GM23338 (cell line): Measurements from ENCODE around the gene SLC35F4. TPM values are rescaled to one million over a fixed set of nuclear protein-coding genes. Genes with fewer than 3 reads are reported as not detected.

Experiments
- ATAC-seq: fragments of 200-7000 bp; cut with Tn5 transposase; 3 replicates; pipeline ENCODE4 v1.9.1; 2020
- DNase-seq: peaks from one replicate; pipeline ENCODE4 v3.0.0-alpha.2; 2015; ENCODE audit warnings: low spot score
- H2AFZ ChIP-seq: fragments of 200-600 bp; sonication (generic); 2 replicates; pipeline ENCODE4 v1.8.0; 2016; ENCODE audit warnings: antibody characterized with exemption, mild to moderate bottlenecking, moderate library complexity
- H3F3A ChIP-seq: fragments of 200-600 bp; sonication (generic); replicated peaks from 2 replicates; pipeline ENCODE4 v1.8.0; 2017; ENCODE audit warnings: antibody characterized with exemption, mixed run types, low read depth
- H3K27ac ChIP-seq: fragments of 200-600 bp; sonication (generic); 2 replicates; pipeline ENCODE4 v1.6.1; 2016; ENCODE audit warnings: low read depth
- H3K27me3 ChIP-seq: fragments of 200-600 bp; sonication (generic); 2 replicates; pipeline ENCODE4 v1.8.0; 2016; ENCODE audit warnings: mild to moderate bottlenecking, mixed run types, moderate library complexity; ENCODE audit not compliant: insufficient read depth
- H3K36me3 ChIP-seq: fragments of 200-600 bp; sonication (generic); 2 replicates; pipeline ENCODE4 v1.8.0; 2016; ENCODE audit warnings: mild to moderate bottlenecking; ENCODE audit not compliant: insufficient read depth
- H3K4me1 ChIP-seq: fragments of 200-600 bp; sonication (generic); 2 replicates; pipeline ENCODE4 v1.8.0; 2016; ENCODE audit warnings: mild to moderate bottlenecking, moderate library complexity; ENCODE audit not compliant: insufficient read depth
- H3K4me2 ChIP-seq: fragments of 200-600 bp; sonication (generic); 2 replicates; pipeline ENCODE4 v1.7.1; 2017; ENCODE audit warnings: mixed run types
- H3K4me3 ChIP-seq: fragments of 200-600 bp; sonication (generic); 2 replicates; pipeline ENCODE4 v1.6.1; 2016; ENCODE audit warnings: mixed run types
- H3K79me2 ChIP-seq: fragments of 200-600 bp; sonication (generic); replicated peaks from 2 replicates; pipeline ENCODE4 v1.8.0; 2017; ENCODE audit warnings: mild to moderate bottlenecking; ENCODE audit not compliant: insufficient read depth
- H3K9me2 ChIP-seq: fragments of 200-600 bp; sonication (generic); 2 replicates; pipeline ENCODE4 v1.8.0; 2017; ENCODE audit not compliant: insufficient read depth
- H4K20me1 ChIP-seq: fragments of 200-600 bp; sonication (generic); replicated peaks from 2 replicates; pipeline ENCODE4 v1.8.0; 2017; ENCODE audit warnings: mild to moderate bottlenecking; ENCODE audit not compliant: insufficient read depth
- H3K27ac Mint-ChIP-seq: 2 replicates; pipeline ENCODE4 v1.8.0; 2020; ENCODE audit warnings: inconsistent platforms, mild to moderate bottlenecking, moderate library complexity, mixed read lengths
- H3K27me3 Mint-ChIP-seq: 3 replicates; pipeline ENCODE4 v1.8.0; 2022; ENCODE audit warnings: low read depth, mild to moderate bottlenecking, moderate library complexity, mixed read lengths, inconsistent platforms; ENCODE audit not compliant: insufficient read depth, poor library complexity
- H3K36me3 Mint-ChIP-seq: 3 replicates; pipeline ENCODE4 v1.8.0; 2021; ENCODE audit warnings: low read depth, mild to moderate bottlenecking, inconsistent platforms, moderate library complexity, mixed read lengths
- H3K4me1 Mint-ChIP-seq: 3 replicates; pipeline ENCODE4 v1.8.0; 2020; ENCODE audit warnings: mild to moderate bottlenecking, inconsistent platforms, mixed read lengths
- H3K4me3 Mint-ChIP-seq: 3 replicates; pipeline ENCODE4 v1.8.0; 2021; ENCODE audit warnings: moderate library complexity, mild to moderate bottlenecking, inconsistent platforms, mixed read lengths
- H3K9me3 Mint-ChIP-seq: 3 replicates; pipeline ENCODE4 v1.8.0; 2020; ENCODE audit warnings: moderate library complexity, mild to moderate bottlenecking, inconsistent platforms, mixed read lengths
- CREB1 ChIP-seq: fragments of 250-450 bp; sonication (Bioruptor Pico); IDR thresholded peaks from 2 replicates; pipeline ENCODE4 v1.5.0; 2020; ENCODE audit warnings: low read depth, mild to moderate bottlenecking, moderate library complexity
- EZH2 ChIP-seq: fragments of 200-600 bp; sonication (generic); IDR thresholded peaks from one replicate; pipeline ENCODE4 v1.8.0; 2017; ENCODE audit warnings: antibody characterized with exemption, mild to moderate bottlenecking, low read depth; ENCODE audit not compliant: unreplicated experiment
- EZH2phosphoT487 ChIP-seq: fragments of 200-600 bp; sonication (generic); IDR thresholded peaks from one replicate; pipeline ENCODE4 v1.8.1; 2018; ENCODE audit warnings: antibody characterized with exemption; ENCODE audit not compliant: unreplicated experiment
- JUNB ChIP-seq: IDR thresholded peaks from one replicate; pipeline ENCODE4 v1.6.1; 2016; ENCODE audit warnings: antibody characterized with exemption; ENCODE audit not compliant: unreplicated experiment
- NANOG ChIP-seq: IDR thresholded peaks from 2 replicates; pipeline ENCODE4 v1.6.1; 2016; ENCODE audit warnings: antibody characterized with exemption, borderline replicate concordance
- POLR2AphosphoS5 ChIP-seq: IDR thresholded peaks from 2 replicates; pipeline ENCODE4 v1.6.1; 2016; ENCODE audit warnings: antibody characterized with exemption, low read depth
- STAT1 ChIP-seq: IDR thresholded peaks from one replicate; pipeline ENCODE4 v1.6.1; 2016; ENCODE audit warnings: antibody characterized with exemption; ENCODE audit not compliant: unreplicated experiment
- ZNF114 ChIP-seq: fragments of 250-450 bp; sonication (Bioruptor Pico); IDR thresholded peaks from 2 replicates; pipeline ENCODE4 v1.5.0; 2020; ENCODE audit warnings: mild to moderate bottlenecking, moderate library complexity
- ZNF331 ChIP-seq: fragments of 250-450 bp; sonication (Bioruptor Pico); IDR thresholded peaks from 2 replicates; pipeline ENCODE4 v1.5.0; 2020; ENCODE audit warnings: low read depth, mild to moderate bottlenecking, moderate library complexity
- polyA plus RNA-seq: library from polyadenylated mRNA; unstranded; fragments of >200 nt; fragmentation: Nextera tagmentation; extraction: Ambion mirVana; gene quantifications from 2 replicates; pipeline ENCODE4 v1.2.1, GENCODE V29; 2016
- total RNA-seq: library from RNA; depleted of rRNA; stranded (reverse); fragments of >200 nt; shearing (Covaris generic); gene quantifications from 2 replicates; pipeline ENCODE4 v1.2.3, GENCODE V29; 2014
- TF ChIP-seq, protein P1 (sequence below): IDR thresholded peaks from 2 replicates; pipeline ENCODE4 v1.6.1; 2016; ENCODE audit warnings: antibody characterized with exemption
- TF ChIP-seq, protein P2 (sequence below), 2 experiments: fragments of 200-600 bp in 1 of 2; sonication (generic) in 1 of 2; conservative IDR thresholded peaks; 2 replicates each; pipeline versions ENCODE4 v1.5.1 to v1.6.1; 2016 to 2017; ENCODE audit warnings: antibody characterized with exemption in 2 of 2, low read depth in 2 of 2, mild to moderate bottlenecking in 2 of 2, moderate library complexity in 1 of 2
- TF ChIP-seq, protein P3 (sequence below): IDR thresholded peaks from one replicate; pipeline ENCODE4 v1.6.1; 2018; ENCODE audit warnings: antibody characterized with exemption; ENCODE audit not compliant: unreplicated experiment

SLC35F4 gene
- total and polyA plus RNA-seq, 2 experiments from 2014 or later = 0.10 TPM; not detected in 1

DNA sequence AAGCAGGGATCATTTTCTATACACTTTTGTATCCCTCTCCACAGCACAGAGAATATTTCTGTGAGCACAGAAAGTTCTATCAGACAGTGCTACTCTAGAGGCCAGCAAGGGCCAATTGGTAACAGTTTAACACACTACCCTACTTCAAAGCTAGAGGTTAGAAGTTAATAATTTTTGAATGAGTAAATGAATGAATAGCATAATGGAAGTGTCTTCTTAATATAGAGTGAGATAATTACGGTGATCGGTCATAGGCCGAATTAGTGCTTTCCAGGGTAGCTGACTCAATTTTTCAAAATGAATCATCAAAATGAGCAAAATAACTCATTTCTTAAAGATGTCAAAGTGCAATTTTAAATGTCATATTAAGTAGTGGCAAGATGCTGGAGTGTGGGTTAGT is 305.2 kb downstream of the SLC35F4 start (continued):
- TF ChIP-seq, protein P1, sequence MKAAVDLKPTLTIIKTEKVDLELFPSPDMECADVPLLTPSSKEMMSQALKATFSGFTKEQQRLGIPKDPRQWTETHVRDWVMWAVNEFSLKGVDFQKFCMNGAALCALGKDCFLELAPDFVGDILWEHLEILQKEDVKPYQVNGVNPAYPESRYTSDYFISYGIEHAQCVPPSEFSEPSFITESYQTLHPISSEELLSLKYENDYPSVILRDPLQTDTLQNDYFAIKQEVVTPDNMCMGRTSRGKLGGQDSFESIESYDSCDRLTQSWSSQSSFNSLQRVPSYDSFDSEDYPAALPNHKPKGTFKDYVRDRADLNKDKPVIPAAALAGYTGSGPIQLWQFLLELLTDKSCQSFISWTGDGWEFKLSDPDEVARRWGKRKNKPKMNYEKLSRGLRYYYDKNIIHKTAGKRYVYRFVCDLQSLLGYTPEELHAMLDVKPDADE = no peak
- no peak for TF ChIP-seq JUNB
- no peak for TF ChIP-seq EZH2
- no peak for TF ChIP-seq STAT1
- TF ChIP-seq, protein P2, sequence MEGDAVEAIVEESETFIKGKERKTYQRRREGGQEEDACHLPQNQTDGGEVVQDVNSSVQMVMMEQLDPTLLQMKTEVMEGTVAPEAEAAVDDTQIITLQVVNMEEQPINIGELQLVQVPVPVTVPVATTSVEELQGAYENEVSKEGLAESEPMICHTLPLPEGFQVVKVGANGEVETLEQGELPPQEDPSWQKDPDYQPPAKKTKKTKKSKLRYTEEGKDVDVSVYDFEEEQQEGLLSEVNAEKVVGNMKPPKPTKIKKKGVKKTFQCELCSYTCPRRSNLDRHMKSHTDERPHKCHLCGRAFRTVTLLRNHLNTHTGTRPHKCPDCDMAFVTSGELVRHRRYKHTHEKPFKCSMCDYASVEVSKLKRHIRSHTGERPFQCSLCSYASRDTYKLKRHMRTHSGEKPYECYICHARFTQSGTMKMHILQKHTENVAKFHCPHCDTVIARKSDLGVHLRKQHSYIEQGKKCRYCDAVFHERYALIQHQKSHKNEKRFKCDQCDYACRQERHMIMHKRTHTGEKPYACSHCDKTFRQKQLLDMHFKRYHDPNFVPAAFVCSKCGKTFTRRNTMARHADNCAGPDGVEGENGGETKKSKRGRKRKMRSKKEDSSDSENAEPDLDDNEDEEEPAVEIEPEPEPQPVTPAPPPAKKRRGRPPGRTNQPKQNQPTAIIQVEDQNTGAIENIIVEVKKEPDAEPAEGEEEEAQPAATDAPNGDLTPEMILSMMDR (conservative IDR thresholded peaks at IDR 0.05; ENCODE audit: low read depth in 2 of 2) = no peak

DNA sequence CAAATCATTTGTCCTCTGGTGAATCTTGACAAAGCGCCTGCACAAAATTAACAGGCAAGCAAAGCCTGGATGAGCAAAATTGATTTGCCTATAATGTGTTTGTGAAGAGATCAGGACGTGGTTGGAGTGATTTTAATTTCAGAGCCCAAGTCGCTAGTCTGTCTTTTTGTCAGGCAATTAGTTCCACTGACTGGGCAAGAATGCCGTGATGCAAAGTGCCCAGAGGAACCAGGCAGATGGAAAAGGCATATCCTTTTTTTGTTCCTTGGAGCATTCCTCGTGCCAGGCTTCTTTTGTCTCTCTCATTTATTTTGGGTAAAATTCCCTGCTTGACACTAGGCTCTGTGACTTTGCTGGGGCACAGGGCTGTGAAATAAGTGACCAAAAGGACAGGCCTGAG is 306.3 kb downstream of the SLC35F4 start:
- Mint-ChIP-seq H3K4me3 (no peak overlapping the region), H3K27me3 (peaks cover 1% of the 10 kb centered on the region), H3K4me1 (no peaks in the 10 kb centered on the region), H3K9me3 (no peaks in the 10 kb centered on the region), H3K27ac (no peak overlapping the region), H3K36me3 (no peaks in the 10 kb centered on the region)
- H3K27ac ChIP-seq = no peak overlapping the region
- peaks cover 4% of the 10 kb centered on the region for H3K9me2 ChIP-seq
- ATAC-seq (no peak), DNase-seq (no peak)
- no peaks in the 10 kb centered on the region for H4K20me1 ChIP-seq
- H2AFZ ChIP-seq = no peak overlapping the region
- H3K36me3 ChIP-seq = no peaks in the 10 kb centered on the region
- H3K79me2 ChIP-seq = no peaks in the 10 kb centered on the region
- H3K4me3 ChIP-seq = no peak overlapping the region
- H3K4me2 ChIP-seq = no peak overlapping the region
- no peaks in the 10 kb centered on the region for H3K27me3 ChIP-seq
- no peaks in the 10 kb centered on the region for H3F3A ChIP-seq
- H3K4me1 ChIP-seq = no peaks in the 10 kb centered on the region
- TF ChIP-seq JUNB (no peak), EZH2phosphoT487 (no peak), ZNF114 (CRISPR knock-in tag) (no peak), CREB1 (no peak), ZNF331 (CRISPR knock-in tag) (no peak), STAT1 (no peak), POLR2AphosphoS5 (no peak), EZH2 (no peak), NANOG (no peak)
- TF ChIP-seq, protein P3, sequence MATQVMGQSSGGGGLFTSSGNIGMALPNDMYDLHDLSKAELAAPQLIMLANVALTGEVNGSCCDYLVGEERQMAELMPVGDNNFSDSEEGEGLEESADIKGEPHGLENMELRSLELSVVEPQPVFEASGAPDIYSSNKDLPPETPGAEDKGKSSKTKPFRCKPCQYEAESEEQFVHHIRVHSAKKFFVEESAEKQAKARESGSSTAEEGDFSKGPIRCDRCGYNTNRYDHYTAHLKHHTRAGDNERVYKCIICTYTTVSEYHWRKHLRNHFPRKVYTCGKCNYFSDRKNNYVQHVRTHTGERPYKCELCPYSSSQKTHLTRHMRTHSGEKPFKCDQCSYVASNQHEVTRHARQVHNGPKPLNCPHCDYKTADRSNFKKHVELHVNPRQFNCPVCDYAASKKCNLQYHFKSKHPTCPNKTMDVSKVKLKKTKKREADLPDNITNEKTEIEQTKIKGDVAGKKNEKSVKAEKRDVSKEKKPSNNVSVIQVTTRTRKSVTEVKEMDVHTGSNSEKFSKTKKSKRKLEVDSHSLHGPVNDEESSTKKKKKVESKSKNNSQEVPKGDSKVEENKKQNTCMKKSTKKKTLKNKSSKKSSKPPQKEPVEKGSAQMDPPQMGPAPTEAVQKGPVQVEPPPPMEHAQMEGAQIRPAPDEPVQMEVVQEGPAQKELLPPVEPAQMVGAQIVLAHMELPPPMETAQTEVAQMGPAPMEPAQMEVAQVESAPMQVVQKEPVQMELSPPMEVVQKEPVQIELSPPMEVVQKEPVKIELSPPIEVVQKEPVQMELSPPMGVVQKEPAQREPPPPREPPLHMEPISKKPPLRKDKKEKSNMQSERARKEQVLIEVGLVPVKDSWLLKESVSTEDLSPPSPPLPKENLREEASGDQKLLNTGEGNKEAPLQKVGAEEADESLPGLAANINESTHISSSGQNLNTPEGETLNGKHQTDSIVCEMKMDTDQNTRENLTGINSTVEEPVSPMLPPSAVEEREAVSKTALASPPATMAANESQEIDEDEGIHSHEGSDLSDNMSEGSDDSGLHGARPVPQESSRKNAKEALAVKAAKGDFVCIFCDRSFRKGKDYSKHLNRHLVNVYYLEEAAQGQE = no peak
- TF ChIP-seq, protein P2 (conservative IDR thresholded peaks at IDR 0.05; ENCODE audit: low read depth in 2 of 2) = no peak
